K562 (cell line): ENCODE data around the gene ZNF552. TPM values are rescaled to one million over a fixed set of nuclear protein-coding genes. Genes with fewer than 3 reads are reported as not detected.
A peak's percentile ranks its signal among the peaks of the same experiment; 100 is the strongest.

Experiments
- BRD9 ChIP-seq: fragments of 450-650 bp; IDR thresholded peaks from 2 replicates; pipeline ENCODE4 v1.6.1; 2018; ENCODE audit warnings: low read depth; ENCODE audit not compliant: partially characterized antibody
- BRF2 ChIP-seq: IDR thresholded peaks from 3 replicates; pipeline ENCODE4 v1.6.1; 2011; ENCODE audit warnings: borderline replicate concordance, mild to moderate bottlenecking; ENCODE audit not compliant: insufficient read length, insufficient read depth
- CBX2 ChIP-seq: fragments of 200-600 bp; sonication (generic); IDR thresholded peaks from one replicate; pipeline ENCODE4 v1.6.1; 2012; ENCODE audit warnings: mild to moderate bottlenecking, low read length, inconsistent platforms; ENCODE audit not compliant: insufficient read depth, poor library complexity, severe bottlenecking
- ELF4 ChIP-seq: fragments of 450-650 bp; formaldehyde crosslinking; IDR thresholded peaks from 2 replicates; pipeline ENCODE4 v1.4.0; 2022; ENCODE audit warnings: missing genetic modification characterization
- KDM5B ChIP-seq: fragments of 200-600 bp; sonication (generic); IDR thresholded peaks from 2 replicates; pipeline ENCODE4 v1.6.1; 2012; ENCODE audit warnings: low read depth, mild to moderate bottlenecking, moderate library complexity, low read length, control low read depth, inconsistent platforms; ENCODE audit not compliant: insufficient replicate concordance
- MYC ChIP-seq, 2 experiments: fragments of 250-450 bp in 1 of 2; sonication (Bioruptor Pico) in 1 of 2; IDR thresholded peaks; 2 replicates each; pipeline versions ENCODE4 v1.5.1 to v1.6.1; 2012 to 2021; ENCODE audit warnings: low read depth in 2 of 2, borderline replicate concordance in 1 of 2, improper control_type of control experiment in 1 of 2, low read length in 1 of 2, mild to moderate bottlenecking in 1 of 2, moderate library complexity in 1 of 2
- NRF1 ChIP-seq, 2 experiments: fragments of 450-650 bp; IDR thresholded peaks in 1 of 2; conservative IDR thresholded peaks in 1 of 2; 2 replicates each; pipeline ENCODE4 v1.6.1; 2014; ENCODE audit warnings: mild to moderate bottlenecking in 2 of 2
- SETDB1 ChIP-seq: IDR thresholded peaks from one replicate; pipeline ENCODE4 v1.6.1; 2012; ENCODE audit warnings: low read length, control low read depth, inconsistent platforms
- TAF9B ChIP-seq: fragments of 450-650 bp; IDR thresholded peaks from 2 replicates; pipeline ENCODE4 v1.6.1; 2018; ENCODE audit warnings: mild to moderate bottlenecking; ENCODE audit not compliant: partially characterized antibody
- WHSC1 ChIP-seq: IDR thresholded peaks from one replicate; pipeline ENCODE4 v1.6.1; 2012; ENCODE audit warnings: low read length, control low read depth, inconsistent platforms
- ZC3H11A ChIP-seq: IDR thresholded peaks from 2 replicates; pipeline ENCODE4 v1.6.1; 2012; ENCODE audit warnings: low read depth, low read length, improper control_type of control experiment
- ZKSCAN3 ChIP-seq: fragments of 250-450 bp; sonication (Bioruptor Pico); IDR thresholded peaks from 2 replicates; pipeline ENCODE4 v1.4.0; 2020
- ZNF347 ChIP-seq: fragments of 450-650 bp; formaldehyde crosslinking; IDR thresholded peaks from 2 replicates; pipeline ENCODE4 v1.4.0; 2020; ENCODE audit warnings: low read depth, mild to moderate bottlenecking, moderate library complexity
- ZNF589 ChIP-seq: fragments of 200-800 bp; sonication (Bioruptor generic); IDR thresholded peaks from 2 replicates; pipeline ENCODE4 v1.6.1; 2016; ENCODE audit warnings: low read depth, missing genetic modification characterization, missing compliant biosample characterization
- ZNF764 ChIP-seq: fragments of 250-450 bp; sonication (Bioruptor Pico); IDR thresholded peaks from 2 replicates; pipeline ENCODE4 v1.4.0; 2020; ENCODE audit warnings: low read depth, mild to moderate bottlenecking, moderate library complexity
- polyA plus RNA-seq, 8 experiments: library from polyadenylated mRNA; depleted of rRNA in 4 of 8; stranded (reverse) in 5 of 8; unstranded in 3 of 8; fragments of >200 nt; fragmentation: Nextera tagmentation in 2 of 8; fragmentation: Illumina TruSeq in 1 of 8; extraction: Ambion mirVana in 2 of 8; extraction: Trizol in 1 of 8; gene quantifications; 2 replicates each; pipeline versions ENCODE4 v1.2.1 to v1.2.3, GENCODE V29; 2011 to 2014; ENCODE audit warnings: inconsistent platforms in 1 of 8, missing spikeins in 1 of 8
- total RNA-seq, 7 experiments: library from RNA; depleted of rRNA in 6 of 7; stranded (reverse); fragments of >200 nt in 6 of 7; fragmentation: Illumina TruSeq in 2 of 7; extraction: Trizol in 2 of 7; gene quantifications; 2 replicates each; pipeline versions ENCODE4 v1.2.1 to v1.2.3, GENCODE V29; 2011 to 2021; ENCODE audit warnings: low replicate concordance in 1 of 7
- TF ChIP-seq, protein P1 (sequence below): sonication (generic); formaldehyde crosslinking; IDR thresholded peaks from 2 replicates; pipeline ENCODE4 v1.8.1; 2023; ENCODE audit warnings: mild to moderate bottlenecking, missing genetic modification reagents
- TF ChIP-seq, protein P2 (sequence below): fragments of 250-450 bp; sonication (Bioruptor Pico); IDR thresholded peaks from 2 replicates; pipeline ENCODE4 v1.5.0; 2020; ENCODE audit warnings: mild to moderate bottlenecking
- TF ChIP-seq, protein P3 (sequence below): sonication (generic); formaldehyde crosslinking; IDR thresholded peaks from 2 replicates; pipeline ENCODE4 v1.8.0; 2022; ENCODE audit warnings: mild to moderate bottlenecking, missing genetic modification reagents

The ZNF552 gene
- total and polyA plus RNA-seq, 9 of the 15 experiments (the other 6 are each of a cell fraction or from before 2014, with no cell fraction given) = 4.4 to 12.4 (median 8.5) TPM

- TF ChIP-seq NRF1 (conservative IDR thresholded peaks at IDR 0.05 in 1 of 2, IDR thresholded peaks at IDR 0.05 in 1 of 2) (peak; percentile 66 to 77), BRF2 (no peak), ZNF589 (CRISPR knock-in tag) (no peak), MYC (IDR thresholded peaks at IDR 0.05; ENCODE audit: low read depth, low read length) (peak; percentile 98), MYC (CRISPR knock-in tag; IDR thresholded peaks at IDR 0.05; ENCODE audit: borderline replicate concordance, low read depth) (peak; percentile 78; the same call in 1 of the 2 replicates), ZNF764 (CRISPR knock-in tag) (no peak), KDM5B (peak; percentile 81), ZC3H11A (no peak), TAF9B (peak; percentile 59), BRD9 (no peak), ZNF347 (CRISPR knock-in tag) (no peak), WHSC1 (no peak), ZKSCAN3 (no peak), ELF4 (CRISPR knock-in tag) (peak; percentile 69; the same call in 1 of the 2 replicates), CBX2 (no peak), SETDB1 (no peak)
- TF ChIP-seq, protein P1, sequence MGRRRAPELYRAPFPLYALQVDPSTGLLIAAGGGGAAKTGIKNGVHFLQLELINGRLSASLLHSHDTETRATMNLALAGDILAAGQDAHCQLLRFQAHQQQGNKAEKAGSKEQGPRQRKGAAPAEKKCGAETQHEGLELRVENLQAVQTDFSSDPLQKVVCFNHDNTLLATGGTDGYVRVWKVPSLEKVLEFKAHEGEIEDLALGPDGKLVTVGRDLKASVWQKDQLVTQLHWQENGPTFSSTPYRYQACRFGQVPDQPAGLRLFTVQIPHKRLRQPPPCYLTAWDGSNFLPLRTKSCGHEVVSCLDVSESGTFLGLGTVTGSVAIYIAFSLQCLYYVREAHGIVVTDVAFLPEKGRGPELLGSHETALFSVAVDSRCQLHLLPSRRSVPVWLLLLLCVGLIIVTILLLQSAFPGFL (CRISPR knock-in tag) = no peak
- TF ChIP-seq, protein P2, sequence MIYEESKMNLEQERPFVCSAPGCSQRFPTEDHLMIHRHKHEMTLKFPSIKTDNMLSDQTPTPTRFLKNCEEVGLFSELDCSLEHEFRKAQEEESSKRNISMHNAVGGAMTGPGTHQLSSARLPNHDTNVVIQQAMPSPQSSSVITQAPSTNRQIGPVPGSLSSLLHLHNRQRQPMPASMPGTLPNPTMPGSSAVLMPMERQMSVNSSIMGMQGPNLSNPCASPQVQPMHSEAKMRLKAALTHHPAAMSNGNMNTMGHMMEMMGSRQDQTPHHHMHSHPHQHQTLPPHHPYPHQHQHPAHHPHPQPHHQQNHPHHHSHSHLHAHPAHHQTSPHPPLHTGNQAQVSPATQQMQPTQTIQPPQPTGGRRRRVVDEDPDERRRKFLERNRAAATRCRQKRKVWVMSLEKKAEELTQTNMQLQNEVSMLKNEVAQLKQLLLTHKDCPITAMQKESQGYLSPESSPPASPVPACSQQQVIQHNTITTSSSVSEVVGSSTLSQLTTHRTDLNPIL (CRISPR knock-in tag) = no peak
- TF ChIP-seq, protein P3, sequence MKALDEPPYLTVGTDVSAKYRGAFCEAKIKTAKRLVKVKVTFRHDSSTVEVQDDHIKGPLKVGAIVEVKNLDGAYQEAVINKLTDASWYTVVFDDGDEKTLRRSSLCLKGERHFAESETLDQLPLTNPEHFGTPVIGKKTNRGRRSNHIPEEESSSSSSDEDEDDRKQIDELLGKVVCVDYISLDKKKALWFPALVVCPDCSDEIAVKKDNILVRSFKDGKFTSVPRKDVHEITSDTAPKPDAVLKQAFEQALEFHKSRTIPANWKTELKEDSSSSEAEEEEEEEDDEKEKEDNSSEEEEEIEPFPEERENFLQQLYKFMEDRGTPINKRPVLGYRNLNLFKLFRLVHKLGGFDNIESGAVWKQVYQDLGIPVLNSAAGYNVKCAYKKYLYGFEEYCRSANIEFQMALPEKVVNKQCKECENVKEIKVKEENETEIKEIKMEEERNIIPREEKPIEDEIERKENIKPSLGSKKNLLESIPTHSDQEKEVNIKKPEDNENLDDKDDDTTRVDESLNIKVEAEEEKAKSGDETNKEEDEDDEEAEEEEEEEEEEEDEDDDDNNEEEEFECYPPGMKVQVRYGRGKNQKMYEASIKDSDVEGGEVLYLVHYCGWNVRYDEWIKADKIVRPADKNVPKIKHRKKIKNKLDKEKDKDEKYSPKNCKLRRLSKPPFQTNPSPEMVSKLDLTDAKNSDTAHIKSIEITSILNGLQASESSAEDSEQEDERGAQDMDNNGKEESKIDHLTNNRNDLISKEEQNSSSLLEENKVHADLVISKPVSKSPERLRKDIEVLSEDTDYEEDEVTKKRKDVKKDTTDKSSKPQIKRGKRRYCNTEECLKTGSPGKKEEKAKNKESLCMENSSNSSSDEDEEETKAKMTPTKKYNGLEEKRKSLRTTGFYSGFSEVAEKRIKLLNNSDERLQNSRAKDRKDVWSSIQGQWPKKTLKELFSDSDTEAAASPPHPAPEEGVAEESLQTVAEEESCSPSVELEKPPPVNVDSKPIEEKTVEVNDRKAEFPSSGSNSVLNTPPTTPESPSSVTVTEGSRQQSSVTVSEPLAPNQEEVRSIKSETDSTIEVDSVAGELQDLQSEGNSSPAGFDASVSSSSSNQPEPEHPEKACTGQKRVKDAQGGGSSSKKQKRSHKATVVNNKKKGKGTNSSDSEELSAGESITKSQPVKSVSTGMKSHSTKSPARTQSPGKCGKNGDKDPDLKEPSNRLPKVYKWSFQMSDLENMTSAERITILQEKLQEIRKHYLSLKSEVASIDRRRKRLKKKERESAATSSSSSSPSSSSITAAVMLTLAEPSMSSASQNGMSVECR = no peak
Measured at GRCh38 chr19:57819475-57820148, 4.9 kb upstream of the ZNF552 start (continued).
